NOMO-1 treated with dmso at 0.1 percent for 144 hours (cell line): ENCODE results near the gene ULK1.
"Not testable (repeated sequence)": the region's sequence is repeated elsewhere in the genome, so short reads cannot be mapped to it uniquely, and the experiment has no call there.

ENCODE experiments used
- DNase-seq: peaks from one replicate; lab custom pipeline; 2025; ENCODE audit not compliant: unreplicated experiment; lab: John Stamatoyannopoulos, UW

Gene ULK1

GRCh38 chr12:131885543-131886057 is 8.8 kb upstream of the ULK1 start:
- no peak for DNase-seq

GRCh38 chr12:131891722-131892121 is 2.7 kb upstream of the ULK1 start:
- not testable (repeated sequence) for DNase-seq

GRCh38 chr12:131892711-131893604 is 1.5 kb upstream of the ULK1 start:
- no peak for DNase-seq

GRCh38 chr12:131893605-131894312 is 663 bp upstream of the ULK1 start:
- DNase-seq = no peak

- DNase-seq = no peak
Measured at GRCh38 chr12:131894981-131895639, 688 bp downstream of the ULK1 start.

DNA sequence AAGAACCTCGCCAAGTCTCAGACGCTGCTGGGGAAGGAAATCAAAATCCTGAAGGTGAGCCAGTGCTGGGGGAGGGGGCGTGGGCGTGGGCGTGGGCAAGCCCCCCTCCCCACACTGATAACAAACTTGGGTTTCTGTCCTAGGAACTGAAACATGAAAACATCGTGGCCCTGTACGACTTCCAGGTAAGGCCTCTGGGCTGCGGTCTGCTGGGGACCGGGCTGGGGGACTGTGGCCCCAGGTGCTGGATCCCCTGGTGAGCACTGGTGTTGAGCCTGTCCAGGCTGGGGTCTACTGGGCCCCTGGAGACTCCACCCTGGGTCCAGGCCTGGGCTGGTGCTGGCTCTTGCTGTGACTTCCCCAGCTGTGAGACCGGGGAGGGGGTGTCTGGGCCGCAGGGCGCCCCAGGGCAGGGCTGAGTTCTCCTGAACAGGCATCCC is 1.2 kb downstream of the ULK1 start:
- DNase-seq = no peak

DNA sequence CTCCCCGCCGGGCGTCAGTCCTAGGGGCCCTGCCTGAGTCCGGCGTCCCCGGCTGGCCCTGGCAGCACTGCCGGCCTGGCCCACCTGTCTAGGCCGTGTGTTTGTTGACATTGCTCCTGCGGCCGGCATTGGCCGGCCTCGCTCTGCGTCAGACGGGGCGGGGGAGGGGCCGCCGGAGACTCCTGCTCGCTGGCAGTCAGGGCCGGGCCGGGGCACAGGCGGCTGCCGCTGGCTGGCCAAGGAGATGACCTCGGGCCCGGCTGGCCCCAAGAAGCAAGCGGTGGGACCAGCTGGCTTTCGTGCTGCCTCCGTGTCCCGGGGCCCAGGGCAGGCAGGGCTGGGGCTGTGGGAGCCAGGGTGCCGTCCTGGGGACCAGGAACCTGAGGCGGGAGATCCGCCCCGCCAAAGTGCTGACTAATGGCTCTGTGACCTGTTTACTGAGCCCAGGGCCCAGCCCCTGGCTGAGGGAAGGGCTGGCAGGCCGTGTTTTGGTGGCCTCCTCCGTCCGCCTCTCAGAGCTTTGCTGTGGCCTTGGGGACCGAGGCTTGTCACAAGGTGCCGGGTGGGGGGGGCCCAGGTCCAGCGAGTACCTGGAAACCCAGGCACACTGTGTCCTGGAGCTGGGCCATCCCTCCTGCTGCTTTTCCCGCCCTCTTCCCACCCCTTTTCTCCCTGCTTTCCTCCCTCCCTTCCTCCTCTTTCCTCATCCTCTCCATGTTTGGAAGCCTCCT is 1.8 kb downstream of the ULK1 start:
- DNase-seq = no peak

- no peak for DNase-seq
Measured at GRCh38 chr12:131896811-131897270, 2.4 kb downstream of the ULK1 start.

DNA sequence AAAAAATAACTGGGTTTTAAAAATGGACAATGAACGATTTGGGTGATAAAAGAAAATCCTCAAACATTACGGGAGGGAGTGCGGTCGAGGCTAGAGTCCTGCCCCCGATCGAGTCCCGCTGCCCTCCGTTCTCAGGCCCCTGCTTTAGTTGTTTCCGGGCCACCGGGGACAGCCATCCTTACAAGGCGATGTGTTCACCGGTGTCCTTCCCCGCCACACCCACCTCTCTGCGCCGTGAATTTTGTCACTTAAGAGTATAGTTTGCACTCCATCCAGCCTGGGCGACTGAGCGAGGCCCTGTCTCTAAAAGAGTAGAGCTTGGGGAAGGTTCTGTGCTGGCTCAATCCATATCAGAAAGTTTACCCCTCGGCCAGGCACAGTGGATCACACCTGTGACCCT is 2.9 kb downstream of the ULK1 start:
- no peak for DNase-seq

DNA sequence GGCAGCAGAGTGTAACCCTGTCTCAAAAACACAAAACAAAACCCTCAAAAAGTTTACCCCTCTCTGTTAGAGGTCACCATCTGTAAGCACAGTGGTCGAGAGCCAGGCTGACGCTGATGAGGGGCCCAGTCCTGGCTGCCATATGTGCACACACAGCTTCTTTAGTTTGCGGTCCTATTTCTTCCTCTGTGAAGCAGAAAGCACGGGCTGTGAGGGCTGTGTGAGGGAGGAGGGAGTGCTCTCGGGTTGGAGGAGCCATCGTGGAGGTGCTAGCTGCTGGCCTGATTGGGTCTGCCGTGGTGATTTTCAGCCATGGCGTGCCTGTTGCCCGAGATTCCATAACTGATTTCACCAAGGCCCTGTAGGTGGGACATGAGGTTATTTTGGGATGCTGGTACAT is 3.5 kb downstream of the ULK1 start:
- no peak for DNase-seq

- DNase-seq = no peak
Measured at GRCh38 chr12:131900397-131900796, 6.0 kb downstream of the ULK1 start.

DNA sequence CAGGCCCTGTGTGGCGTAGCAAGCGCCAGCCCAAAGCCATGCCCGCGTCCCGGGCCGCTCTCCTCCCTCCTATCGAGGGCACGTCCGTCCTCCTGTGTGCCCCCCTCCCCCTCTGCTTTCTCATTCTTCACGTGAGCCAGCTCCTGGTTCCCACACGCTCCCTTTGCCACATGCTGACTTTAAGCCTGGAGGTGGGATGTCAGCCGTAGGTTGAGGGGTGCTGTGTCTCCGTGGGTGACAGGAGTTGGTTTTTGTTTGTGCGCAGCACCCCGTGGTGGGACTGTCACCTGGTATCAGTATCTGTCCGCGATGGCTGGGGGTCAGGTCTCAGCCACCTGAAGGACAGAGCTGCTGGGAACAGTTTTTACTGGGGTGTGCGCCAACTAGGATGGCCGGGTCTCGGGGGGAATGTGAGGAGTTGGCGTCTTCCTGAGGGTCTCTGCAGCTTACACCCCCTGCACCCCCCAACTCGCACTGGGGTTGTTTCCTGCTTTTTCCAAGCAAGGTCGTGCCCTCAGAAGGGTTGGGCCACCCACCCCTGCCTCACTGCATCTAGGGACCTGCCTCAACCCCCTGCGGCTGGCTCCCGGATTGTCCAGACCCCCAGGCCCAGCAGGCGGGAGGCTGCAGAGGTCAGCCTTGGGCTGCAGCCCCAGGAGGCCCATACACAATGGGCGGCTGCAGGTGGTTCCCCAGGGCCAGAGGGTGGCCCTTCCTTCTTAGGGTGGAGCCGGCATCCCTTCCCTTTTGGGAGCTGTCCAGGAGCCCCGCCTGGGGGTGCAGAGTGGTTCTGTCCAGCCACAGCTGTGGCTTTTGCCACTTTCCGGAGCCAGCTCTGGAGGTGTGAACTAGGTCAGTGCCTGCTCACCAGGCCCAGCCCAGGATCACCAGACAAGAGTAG is 7.3 kb downstream of the ULK1 start:
- no peak for DNase-seq

DNA sequence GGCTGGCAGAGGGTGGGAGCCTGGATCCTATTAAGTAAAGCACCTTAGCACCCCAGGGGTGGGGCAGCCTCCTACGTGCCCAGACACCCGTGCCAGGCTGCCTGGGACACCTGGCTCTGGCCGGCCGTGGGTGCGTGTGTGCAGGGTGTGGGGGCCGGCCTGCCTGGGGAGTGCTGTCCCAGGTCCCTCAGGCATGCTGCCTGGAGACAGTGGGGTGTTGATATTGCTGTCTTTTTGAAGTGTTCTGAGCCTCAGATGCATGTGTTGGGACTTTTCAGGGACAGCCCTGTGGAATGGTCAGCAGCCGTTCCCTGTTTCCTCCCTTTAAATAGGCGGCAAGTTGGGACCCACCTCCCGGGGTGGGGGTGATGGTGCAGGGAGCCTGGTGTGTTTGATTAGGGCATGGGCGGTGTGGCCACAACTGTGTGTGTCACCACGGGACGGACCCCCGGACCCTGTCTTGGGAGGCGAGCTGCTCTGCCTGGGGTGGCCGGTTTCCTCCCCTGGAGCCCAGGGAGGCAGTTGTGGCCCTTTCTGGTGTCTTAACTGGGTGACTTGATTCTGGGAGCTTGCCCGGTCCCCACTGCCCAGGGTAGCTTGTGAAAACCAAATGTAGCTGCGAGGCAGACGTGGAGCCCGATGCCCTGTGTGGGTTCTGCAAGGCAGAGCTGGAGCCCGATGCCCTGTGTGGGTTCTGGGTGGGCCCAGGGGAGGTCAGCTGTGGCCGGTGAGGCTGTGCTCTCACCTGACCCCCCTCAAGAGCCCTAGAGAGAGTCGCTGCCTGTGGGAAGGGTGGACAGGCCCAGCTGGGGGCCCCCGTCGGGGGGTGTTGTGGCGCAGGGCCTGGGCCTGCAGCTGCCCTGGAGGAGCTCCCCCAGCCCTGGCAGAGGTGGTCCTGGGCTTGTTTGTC is 8.2 kb downstream of the ULK1 start:
- no peak for DNase-seq

- no peak for DNase-seq
Measured at GRCh38 chr12:131903270-131904255, 9.1 kb downstream of the ULK1 start.

GRCh38 chr12:131904346-131904745 is 9.9 kb downstream of the ULK1 start:
- DNase-seq = no peak

DNA sequence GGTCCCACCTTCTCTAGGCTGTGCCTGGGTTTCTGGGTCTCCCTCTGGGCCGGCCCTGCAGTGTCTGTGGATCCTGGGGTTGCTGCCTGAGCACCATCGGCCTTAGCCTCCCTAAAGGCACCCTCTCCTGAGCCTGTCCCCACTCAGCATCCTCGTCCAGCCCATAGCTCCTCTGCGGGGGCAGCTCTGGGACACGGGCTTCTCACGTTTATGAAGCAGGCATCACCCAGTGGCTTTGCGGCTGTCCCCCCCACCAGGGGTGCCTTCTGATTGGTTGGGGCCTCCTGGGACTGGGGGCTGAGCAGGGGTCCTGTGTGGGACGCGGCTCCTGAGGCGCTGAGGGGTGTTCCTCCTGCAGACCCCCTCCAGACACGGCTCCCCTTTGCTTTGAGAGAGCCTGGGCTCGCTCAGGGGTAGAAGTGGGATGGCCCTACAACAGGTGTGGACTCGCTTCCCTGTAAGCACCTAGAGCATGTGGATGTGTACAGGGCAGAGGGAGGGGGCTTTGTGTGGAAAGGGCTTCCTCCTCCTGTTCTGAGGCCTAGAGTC is 10.7 kb downstream of the ULK1 start:
- no peak for DNase-seq

DNA sequence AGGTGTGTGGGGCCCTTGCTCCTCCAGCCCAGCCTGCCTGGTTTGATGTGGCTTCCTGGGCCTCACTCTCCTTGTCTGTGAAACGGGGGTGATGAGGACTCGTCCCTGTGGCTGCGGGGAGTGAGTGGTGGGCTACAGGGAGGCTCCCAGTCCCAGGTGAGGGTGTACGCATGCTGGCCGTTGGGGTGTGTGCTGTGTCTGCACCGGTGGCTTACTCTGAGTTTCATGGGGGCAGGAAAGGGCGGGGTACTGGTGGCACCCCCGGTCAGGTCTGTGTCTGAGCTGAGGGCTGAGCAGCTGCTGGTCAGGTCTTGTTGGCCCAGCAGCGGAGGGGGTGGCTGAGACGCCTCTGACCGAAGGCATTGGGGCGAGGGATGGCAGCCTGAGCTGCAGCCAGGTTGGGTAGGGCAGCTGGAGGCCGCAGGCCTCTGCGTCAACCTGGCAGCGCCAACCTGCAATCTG is 11.2 kb downstream of the ULK1 start:
- no peak for DNase-seq
